GM19035 (cell line): Measurements from ENCODE around the gene HYLS1.

Source experiments
- ATAC-seq: cut with Tn5 transposase; IDR thresholded peaks from one replicate; pipeline ENCODE4 v1.9.1; 2021; ENCODE audit not compliant: unreplicated experiment

The HYLS1 gene

GRCh38 chr11:125932301-125932700 is 44.8 kb downstream of the HYLS1 start:
- ATAC-seq = no peak

GRCh38 chr11:125933030-125933813 is 45.8 kb downstream of the HYLS1 start:
- ATAC-seq = no peak

- ATAC-seq = no peak
Observed at GRCh38 chr11:125934473-125934872, 47.0 kb downstream of the HYLS1 start.

- ATAC-seq = no peak
Observed at GRCh38 chr11:125935056-125935455, 47.6 kb downstream of the HYLS1 start.

- ATAC-seq = no peak
Observed at GRCh38 chr11:125935618-125936199, 48.2 kb downstream of the HYLS1 start.

- no peak for ATAC-seq
Observed at GRCh38 chr11:125938418-125938817, 51.0 kb downstream of the HYLS1 start.

- no peak for ATAC-seq
Observed at GRCh38 chr11:125939081-125939521, 51.6 kb downstream of the HYLS1 start.

GRCh38 chr11:125940145-125940544 is 52.7 kb downstream of the HYLS1 start:
- no peak for ATAC-seq

GRCh38 chr11:125941267-125941618 is 53.8 kb downstream of the HYLS1 start:
- no peak for ATAC-seq

- ATAC-seq = no peak
Observed at GRCh38 chr11:125941619-125942611, 54.4 kb downstream of the HYLS1 start.

GRCh38 chr11:125942771-125943428 is 55.4 kb downstream of the HYLS1 start:
- ATAC-seq = no peak

GRCh38 chr11:125943661-125944349 is 56.3 kb downstream of the HYLS1 start:
- no peak for ATAC-seq

- no peak for ATAC-seq
Observed at GRCh38 chr11:125944350-125945010, 57.0 kb downstream of the HYLS1 start.

GRCh38 chr11:125945011-125945796 is 57.7 kb downstream of the HYLS1 start:
- ATAC-seq = no peak

GRCh38 chr11:125945797-125946520 is 58.5 kb downstream of the HYLS1 start, which contains the start of gene VSIG10L2:
TSS of gene VSIG10L2 (plus strand) at chr11:125946044. CDS start at chr11:125946056, 12 bp downstream.
- no peak for ATAC-seq

GRCh38 chr11:125946712-125947418 is 59.4 kb downstream of the HYLS1 start:
- ATAC-seq = no peak

- ATAC-seq = no peak
Observed at GRCh38 chr11:125947419-125948277, 60.2 kb downstream of the HYLS1 start.
